Measurements from ENCODE around the gene ANXA3. TPM values are rescaled to one million over a fixed set of nuclear protein-coding genes. Genes with fewer than 3 reads are reported as not detected.

ANXA3 gene
- total and polyA plus RNA-seq, 8 donors, result 26.1 to 235 (median 151) TPM

GRCh38 chr4:78525559-78525958 is 26.0 kb upstream of the ANXA3 start:
- TF ChIP-seq EP300 (IDR thresholded peaks at IDR 0.05) (no peak), POLR2A (IDR thresholded peaks at IDR 0.05) (no peak), CTCF (IDR thresholded peaks at IDR 0.05) (no peak), POLR2AphosphoS5 (IDR thresholded peaks at IDR 0.05) (no peak)
- H3K4me1 ChIP-seq, result peaks cover 0 to 5% (median 0%) of the 10 kb centered on the region in 4 donors
- H3K27ac ChIP-seq, result no peak overlapping the region
- intact Hi-C loops (cut with DNase I; ENCODE audit: low total_unique reads), result no loop called here
- no peak for DNase-seq
- H3K27me3 ChIP-seq, result no peaks in the 10 kb centered on the region
- 66 to 74% (median 72%) methylated on average over 3 of the region's 3 CpGs for WGBS, 5 donors
- no peaks in the 10 kb centered on the region for H3K9me3 ChIP-seq
- no peaks in the 10 kb centered on the region for H3K36me3 ChIP-seq
- no peak overlapping the region for H3K4me3 ChIP-seq

GRCh38 chr4:78527103-78527502 is 24.5 kb upstream of the ANXA3 start:
- H3K27ac ChIP-seq, result no peak overlapping the region
- TF ChIP-seq POLR2A (IDR thresholded peaks at IDR 0.05) (no peak), POLR2AphosphoS5 (IDR thresholded peaks at IDR 0.05) (no peak), EP300 (IDR thresholded peaks at IDR 0.05) (no peak), CTCF (IDR thresholded peaks at IDR 0.05) (no peak)
- H3K4me3 ChIP-seq, result no peak overlapping the region
- H3K4me1 ChIP-seq, result no peaks in the 10 kb centered on the region
- 89 to 97% (median 95%) methylated on average over 1 of the region's 1 CpG for WGBS, 5 donors
- H3K36me3 ChIP-seq, result no peaks in the 10 kb centered on the region
- intact Hi-C loops (cut with DNase I; ENCODE audit: low total_unique reads), result no loop called here
- H3K27me3 ChIP-seq, result no peaks in the 10 kb centered on the region
- no peak for DNase-seq
- H3K9me3 ChIP-seq, result no peaks in the 10 kb centered on the region

GRCh38 chr4:78527555-78527954 is 24.0 kb upstream of the ANXA3 start:
- no peak overlapping the region for H3K27ac ChIP-seq
- no peaks in the 10 kb centered on the region for H3K27me3 ChIP-seq
- no peak overlapping the region for H3K4me3 ChIP-seq
- WGBS, 5 donors, result 80 to 86% (median 82%) methylated on average over 4 of the region's 4 CpGs
- no peak for TF ChIP-seq POLR2AphosphoS5 (IDR thresholded peaks at IDR 0.05)
- no peak for TF ChIP-seq POLR2A (IDR thresholded peaks at IDR 0.05)
- no peak for TF ChIP-seq EP300 (IDR thresholded peaks at IDR 0.05)
- no peak for TF ChIP-seq CTCF (IDR thresholded peaks at IDR 0.05)
- no peak for DNase-seq
- intact Hi-C loops (cut with DNase I; ENCODE audit: low total_unique reads), result no loop called here
- H3K36me3 ChIP-seq, result no peaks in the 10 kb centered on the region
- no peaks in the 10 kb centered on the region for H3K9me3 ChIP-seq
- H3K4me1 ChIP-seq, result no peaks in the 10 kb centered on the region

GRCh38 chr4:78528327-78528726 is 23.2 kb upstream of the ANXA3 start:
- Histone ChIP-seq H3K4me1 (no peaks in the 10 kb centered on the region), H3K9me3 (no peaks in the 10 kb centered on the region), H3K4me3 (no peak overlapping the region), H3K36me3 (no peaks in the 10 kb centered on the region), H3K27me3 (no peaks in the 10 kb centered on the region), H3K27ac (no peak overlapping the region)
- DNase-seq, result no peak
- WGBS, 5 donors, result 52 to 86% (median 82%) methylated on average over 3 of the region's 3 CpGs
- intact Hi-C loops (cut with DNase I; ENCODE audit: low total_unique reads), result no loop called here
- TF ChIP-seq EP300 (IDR thresholded peaks at IDR 0.05) (no peak), POLR2AphosphoS5 (IDR thresholded peaks at IDR 0.05) (no peak), CTCF (IDR thresholded peaks at IDR 0.05) (no peak), POLR2A (IDR thresholded peaks at IDR 0.05) (no peak)

Data from stomach (tissue), 9 donors.